Activated T-helper 1 cell treated with anti-CD3 and anti-CD28 coated beads, Interleukin-2, amount 50 U/mL, for 16 hours (primary cell): ENCODE results near the gene VLDLR.

Source experiments
- DNase-seq, 2 donors: peaks; one replicate each; pipeline ENCODE4 v3.0.0-alpha.2; 2020; ENCODE audit warnings: low read depth in 1 of 2, low spot score in 1 of 2

The VLDLR gene

GRCh38 chr9:2621722-2622460 is at the start of gene VLDLR:
Gene VLDLR (plus strand): TSS chr9:2621787. CDS start chr9:2622190, 403 bp downstream.
- DNase-seq = no peak

GRCh38 chr9:2574203-2574602 is 47.4 kb upstream of the VLDLR start:
- DNase-seq = no peak

GRCh38 chr9:2576631-2577030 is 45.0 kb upstream of the VLDLR start:
- DNase-seq = no peak

GRCh38 chr9:2583308-2584013 is 38.1 kb upstream of the VLDLR start:
- no peak for DNase-seq

GRCh38 chr9:2591967-2592366 is 29.6 kb upstream of the VLDLR start:
- DNase-seq = no peak

- DNase-seq = no peak
These were observed 27.8 kb upstream of the VLDLR start for GRCh38 chr9:2593744-2594143.

GRCh38 chr9:2595973-2596372 is 25.6 kb upstream of the VLDLR start:
- no peak for DNase-seq

- DNase-seq = no peak
These were observed 24.1 kb upstream of the VLDLR start for GRCh38 chr9:2597483-2597882.

GRCh38 chr9:2599896-2600295 is 21.7 kb upstream of the VLDLR start:
- no peak for DNase-seq

- DNase-seq = no peak
These were observed 21.3 kb upstream of the VLDLR start for GRCh38 chr9:2600307-2600706.

- DNase-seq = no peak
These were observed 19.7 kb upstream of the VLDLR start for GRCh38 chr9:2601785-2602378.

GRCh38 chr9:2602704-2603116 is 18.9 kb upstream of the VLDLR start:
- no peak for DNase-seq

- no peak for DNase-seq
These were observed 18.0 kb upstream of the VLDLR start for GRCh38 chr9:2603621-2604020.

- no peak for DNase-seq
These were observed 16.3 kb upstream of the VLDLR start for GRCh38 chr9:2605246-2605645.

- DNase-seq = no peak
These were observed 13.3 kb upstream of the VLDLR start for GRCh38 chr9:2608276-2608675.

GRCh38 chr9:2610985-2611384 is 10.6 kb upstream of the VLDLR start:
- no peak for DNase-seq

GRCh38 chr9:2611961-2612360 is 9.6 kb upstream of the VLDLR start:
- DNase-seq = no peak

- no peak for DNase-seq
These were observed 7.8 kb upstream of the VLDLR start for GRCh38 chr9:2613730-2614271.

GRCh38 chr9:2615497-2615896 is 6.1 kb upstream of the VLDLR start:
- DNase-seq = no peak

GRCh38 chr9:2616692-2617377 is 4.8 kb upstream of the VLDLR start:
- no peak for DNase-seq

- DNase-seq = no peak
These were observed 3.3 kb upstream of the VLDLR start for GRCh38 chr9:2618289-2618688.
